Endothelial cell (in vitro differentiated cells): ENCODE data around the gene VAPB. TPM values are rescaled to one million over a fixed set of nuclear protein-coding genes. Genes with fewer than 3 reads are reported as not detected.

ENCODE experiments used
- DNase-seq: peaks from one replicate; pipeline ENCODE4 v3.0.0; 2021; ENCODE audit warnings: low spot score
- H3K27ac Mint-ChIP-seq: one replicate; pipeline ENCODE4 v1.8.0; 2021; ENCODE audit warnings: mixed read lengths, inconsistent platforms; ENCODE audit not compliant: unreplicated experiment
- H3K27me3 Mint-ChIP-seq: one replicate; pipeline ENCODE4 v1.8.0; 2021; ENCODE audit warnings: mild to moderate bottlenecking, moderate library complexity, mixed read lengths, inconsistent platforms; ENCODE audit not compliant: unreplicated experiment
- H3K36me3 Mint-ChIP-seq: one replicate; pipeline ENCODE4 v1.8.0; 2021; ENCODE audit warnings: mild to moderate bottlenecking, low read depth, mixed read lengths, inconsistent platforms; ENCODE audit not compliant: unreplicated experiment
- H3K4me1 Mint-ChIP-seq: one replicate; pipeline ENCODE4 v1.8.0; 2021; ENCODE audit warnings: mild to moderate bottlenecking, mixed read lengths, inconsistent platforms; ENCODE audit not compliant: unreplicated experiment
- H3K4me3 Mint-ChIP-seq: one replicate; pipeline ENCODE4 v1.8.0; 2021; ENCODE audit warnings: mild to moderate bottlenecking, mixed read lengths, inconsistent platforms; ENCODE audit not compliant: unreplicated experiment
- H3K9me3 Mint-ChIP-seq: one replicate; pipeline ENCODE4 v1.8.0; 2021; ENCODE audit warnings: mixed read lengths, inconsistent platforms; ENCODE audit not compliant: unreplicated experiment
- total RNA-seq: library from RNA; stranded (reverse); fragmentation: NEBNext Ultra II Directional; extraction: Animal tissue kit (Norgen Biotek cat#: 25700); gene quantifications from one replicate; pipeline ENCODE4 v1.2.1, GENCODE V29; 2021; ENCODE audit not compliant: unreplicated experiment
- TF ChIP-seq, protein P1 (sequence below): fragments of 200-600 bp; sonication (generic); IDR thresholded peaks from one replicate; pipeline ENCODE4 v1.5.0; 2021; ENCODE audit warnings: antibody characterized with exemption; ENCODE audit not compliant: unreplicated experiment

Gene VAPB
- total RNA-seq, 1 donor from 2014 or later: 55.5 TPM

DNA sequence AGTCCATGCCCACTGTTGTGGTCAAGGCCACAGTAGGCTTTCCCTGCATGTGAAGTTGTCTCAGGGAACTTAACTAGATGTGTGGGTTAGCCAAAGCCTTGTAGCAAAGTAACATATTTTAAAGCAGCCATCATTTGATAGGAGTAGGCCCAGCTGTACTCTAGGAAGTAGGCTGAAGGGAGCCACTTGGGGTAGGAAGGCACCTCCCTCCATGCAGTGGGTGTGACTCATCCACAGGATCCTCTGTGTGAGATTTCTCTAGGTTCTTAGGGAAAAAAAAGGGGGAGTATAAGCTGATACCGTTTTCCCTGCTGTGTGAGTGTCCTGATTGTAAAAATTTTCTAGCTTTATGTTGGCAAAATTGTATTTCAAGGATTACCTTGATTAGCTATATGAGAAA, 44.7 kb downstream of the VAPB start:
- Mint-ChIP-seq H3K27ac (no peak overlapping the region), H3K4me1 (no peaks in the 10 kb centered on the region), H3K4me3 (no peak overlapping the region), H3K9me3 (no peaks in the 10 kb centered on the region), H3K27me3 (peaks cover 2% of the 10 kb centered on the region), H3K36me3 (peaks cover 5% of the 10 kb centered on the region)
- no peak for DNase-seq
- TF ChIP-seq, protein P1, sequence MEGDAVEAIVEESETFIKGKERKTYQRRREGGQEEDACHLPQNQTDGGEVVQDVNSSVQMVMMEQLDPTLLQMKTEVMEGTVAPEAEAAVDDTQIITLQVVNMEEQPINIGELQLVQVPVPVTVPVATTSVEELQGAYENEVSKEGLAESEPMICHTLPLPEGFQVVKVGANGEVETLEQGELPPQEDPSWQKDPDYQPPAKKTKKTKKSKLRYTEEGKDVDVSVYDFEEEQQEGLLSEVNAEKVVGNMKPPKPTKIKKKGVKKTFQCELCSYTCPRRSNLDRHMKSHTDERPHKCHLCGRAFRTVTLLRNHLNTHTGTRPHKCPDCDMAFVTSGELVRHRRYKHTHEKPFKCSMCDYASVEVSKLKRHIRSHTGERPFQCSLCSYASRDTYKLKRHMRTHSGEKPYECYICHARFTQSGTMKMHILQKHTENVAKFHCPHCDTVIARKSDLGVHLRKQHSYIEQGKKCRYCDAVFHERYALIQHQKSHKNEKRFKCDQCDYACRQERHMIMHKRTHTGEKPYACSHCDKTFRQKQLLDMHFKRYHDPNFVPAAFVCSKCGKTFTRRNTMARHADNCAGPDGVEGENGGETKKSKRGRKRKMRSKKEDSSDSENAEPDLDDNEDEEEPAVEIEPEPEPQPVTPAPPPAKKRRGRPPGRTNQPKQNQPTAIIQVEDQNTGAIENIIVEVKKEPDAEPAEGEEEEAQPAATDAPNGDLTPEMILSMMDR: no peak

DNA sequence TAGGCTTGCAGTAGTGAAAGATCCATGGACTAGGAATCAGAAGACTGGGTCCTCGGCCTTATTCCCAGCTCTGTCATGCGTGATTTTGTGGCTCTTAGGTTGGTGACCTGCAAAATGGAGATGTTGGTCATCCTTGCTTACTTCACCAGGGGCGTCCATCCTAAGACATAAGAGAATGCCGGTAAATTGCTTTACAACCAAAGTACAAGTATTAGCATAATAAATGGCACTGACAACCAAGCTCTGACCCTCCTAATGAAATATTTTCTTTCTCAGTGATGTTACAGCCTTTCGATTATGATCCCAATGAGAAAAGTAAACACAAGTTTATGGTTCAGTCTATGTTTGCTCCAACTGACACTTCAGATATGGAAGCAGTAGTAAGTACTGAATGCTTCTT, 45.3 kb downstream of the VAPB start:
- no peak for DNase-seq
- Mint-ChIP-seq H3K9me3 (no peaks in the 10 kb centered on the region), H3K27ac (no peak overlapping the region), H3K27me3 (peaks cover 2% of the 10 kb centered on the region), H3K36me3 (peaks cover 5% of the 10 kb centered on the region), H3K4me3 (no peak overlapping the region), H3K4me1 (peaks cover 3% of the 10 kb centered on the region)
- TF ChIP-seq, protein P1: no peak

DNA sequence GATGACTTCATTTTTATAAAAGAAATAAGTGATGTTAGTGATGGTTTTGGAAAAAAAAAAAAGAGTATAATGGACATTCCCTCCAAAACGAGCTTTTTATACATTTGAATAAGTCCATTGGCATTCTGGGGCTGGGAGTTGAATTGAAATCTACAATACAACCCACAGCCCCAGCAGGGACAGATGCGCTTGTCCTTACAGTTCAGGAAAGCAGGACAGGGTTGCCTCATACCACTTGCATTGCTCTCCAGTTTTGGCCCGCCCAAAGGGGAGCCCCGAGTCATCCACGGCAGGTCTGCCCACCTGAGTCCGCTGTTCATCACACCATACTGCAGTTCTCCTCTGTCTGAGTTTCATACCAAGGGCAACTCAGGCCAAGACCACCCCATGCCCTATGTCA, 46.2 kb downstream of the VAPB start:
- Mint-ChIP-seq H3K4me1 (peaks cover 13% of the 10 kb centered on the region), H3K9me3 (no peaks in the 10 kb centered on the region), H3K27me3 (peaks cover 2% of the 10 kb centered on the region), H3K4me3 (no peak overlapping the region), H3K27ac (no peak overlapping the region), H3K36me3 (peaks cover 5% of the 10 kb centered on the region)
- TF ChIP-seq, protein P1: no peak
- no peak for DNase-seq

DNA sequence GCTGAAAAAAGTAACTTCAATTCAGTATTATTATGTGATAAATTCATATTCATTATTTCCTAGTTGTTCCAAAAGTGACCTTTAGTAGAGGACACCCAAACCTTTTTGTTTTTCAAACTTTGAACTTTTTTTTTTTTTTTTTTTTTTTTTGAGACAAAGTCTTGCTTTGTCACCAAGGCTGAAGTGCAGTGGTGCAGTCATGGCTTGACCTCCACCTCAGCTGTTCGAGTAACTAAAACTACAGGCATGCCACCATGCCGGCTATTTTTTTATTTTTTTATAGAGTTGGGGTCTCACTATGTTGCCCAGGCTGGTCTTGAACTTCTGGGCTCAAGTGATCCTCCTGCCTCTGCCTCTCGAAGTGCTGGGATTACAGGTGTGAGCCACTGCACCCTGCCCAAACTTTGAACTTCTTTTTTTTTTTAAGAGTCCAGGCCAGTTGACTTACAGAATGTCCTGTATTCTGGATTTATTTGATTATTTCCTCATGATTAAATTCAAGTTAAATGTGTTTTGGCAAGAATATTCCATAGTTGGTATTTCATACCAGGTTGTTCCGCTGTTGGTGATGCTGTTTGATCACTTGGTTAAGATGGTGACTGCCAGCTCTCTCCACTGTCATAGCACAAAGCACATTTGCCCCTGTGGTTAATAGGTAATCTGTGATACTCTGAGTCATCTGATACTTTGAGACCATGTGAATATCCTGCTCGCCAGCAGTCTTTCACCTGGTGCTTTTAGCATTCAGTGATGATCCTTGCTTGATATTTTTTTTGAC, 48.0 kb downstream of the VAPB start:
- Mint-ChIP-seq H3K4me1 (peaks cover 14% of the 10 kb centered on the region), H3K9me3 (no peaks in the 10 kb centered on the region), H3K4me3 (no peak overlapping the region), H3K27me3 (peaks cover 2% of the 10 kb centered on the region), H3K36me3 (peaks cover 6% of the 10 kb centered on the region), H3K27ac (no peak overlapping the region)
- no peak for DNase-seq
- TF ChIP-seq, protein P1: no peak
